H54 (cell line): Measurements from ENCODE around the gene ERLEC1.
"Not testable (repeated sequence)": the region's sequence is repeated elsewhere in the genome, so short reads cannot be mapped to it uniquely, and the experiment has no call there.

Experiments used
- DNase-seq: peaks from one replicate; pipeline ENCODE4 v3.0.0; 2011; ENCODE audit warnings: low spot score, mixed read lengths; ENCODE audit not compliant: insufficient read length
- FAIRE-seq: peaks from 3 replicates; lab custom pipeline; 2011; peaks lifted over from hg19 to GRCh38; lab: Jason Lieb, UNC
- POLR2A ChIP-seq: IDR thresholded peaks from 2 replicates; pipeline ENCODE4 v1.6.1; 2011; ENCODE audit warnings: low read depth, mild to moderate bottlenecking, low read length

Gene ERLEC1

DNA sequence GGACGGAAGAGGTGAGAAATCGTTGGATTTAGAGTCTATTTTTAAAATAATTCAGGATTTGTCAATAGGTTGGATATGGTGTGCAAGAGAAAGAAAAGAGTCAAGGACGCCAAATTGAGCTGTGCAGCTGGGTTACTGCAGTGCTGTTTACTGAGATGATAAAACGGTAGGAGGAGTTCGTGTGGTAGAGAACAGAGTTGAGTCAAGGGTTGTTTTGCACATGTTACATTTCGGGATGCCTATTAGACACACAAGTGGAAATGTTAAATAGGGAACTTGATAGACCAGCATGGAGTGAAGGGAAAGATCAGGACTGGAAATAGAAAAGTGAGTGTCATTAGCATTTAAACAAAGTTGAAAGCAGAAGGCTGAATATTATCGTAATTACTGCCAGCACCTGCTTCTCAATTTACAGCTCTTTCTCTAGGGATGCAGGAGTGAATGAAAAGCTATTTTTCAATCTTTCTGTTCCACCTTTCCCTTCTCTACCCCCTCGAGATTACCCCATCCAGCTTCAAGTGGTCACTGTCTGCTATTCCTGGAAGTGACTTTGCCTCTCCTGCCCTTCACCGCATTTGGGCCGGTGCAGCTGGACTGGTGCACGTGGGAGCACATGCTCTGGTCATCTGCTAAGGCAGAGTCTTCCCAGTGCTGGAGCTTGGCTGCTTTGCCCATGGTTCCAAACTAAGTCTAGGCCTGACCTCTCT lies 42.6 kb downstream of the ERLEC1 start:
- TF ChIP-seq POLR2A: no peak
- no peak for DNase-seq
- no peak for FAIRE-seq

DNA sequence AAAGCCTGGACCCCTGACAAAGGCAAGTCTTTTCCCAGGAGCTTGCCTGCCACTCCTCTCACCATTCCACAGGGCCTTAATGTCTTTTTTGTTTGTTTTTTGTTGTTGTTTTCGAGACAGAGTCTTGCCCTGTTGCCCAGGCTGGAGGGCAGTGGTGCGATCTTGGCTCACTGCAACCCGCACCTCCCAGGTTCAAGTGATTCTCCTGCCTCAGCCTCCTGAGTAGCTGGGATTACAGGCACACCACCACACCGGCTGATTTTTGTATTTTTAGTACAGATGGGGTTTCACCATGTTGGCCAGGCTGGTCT lies 43.1 kb downstream of the ERLEC1 start:
- not testable (repeated sequence) for FAIRE-seq, DNase-seq

DNA sequence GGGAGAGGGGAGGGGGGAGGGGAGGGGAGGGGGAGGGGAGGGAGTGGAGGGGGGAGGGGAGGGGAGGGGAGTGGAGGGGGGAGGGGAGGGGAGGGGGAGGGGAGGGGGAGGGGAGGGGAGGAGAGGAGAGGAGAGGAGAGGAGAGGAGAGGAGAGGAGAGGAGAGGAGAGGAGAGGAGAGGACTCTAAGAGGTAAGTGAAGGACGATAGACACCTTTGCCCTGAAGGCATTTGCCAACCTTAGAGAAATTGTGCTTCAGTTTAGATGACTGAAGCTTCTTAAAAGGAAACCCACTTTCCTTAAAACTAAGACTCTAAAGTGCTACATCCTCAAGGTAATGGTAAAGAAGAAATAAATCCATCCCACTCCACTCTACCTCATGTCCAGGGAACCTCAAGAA lies 53.7 kb downstream of the ERLEC1 start:
- no peak for TF ChIP-seq POLR2A
- no peak for FAIRE-seq
- DNase-seq: no peak

DNA sequence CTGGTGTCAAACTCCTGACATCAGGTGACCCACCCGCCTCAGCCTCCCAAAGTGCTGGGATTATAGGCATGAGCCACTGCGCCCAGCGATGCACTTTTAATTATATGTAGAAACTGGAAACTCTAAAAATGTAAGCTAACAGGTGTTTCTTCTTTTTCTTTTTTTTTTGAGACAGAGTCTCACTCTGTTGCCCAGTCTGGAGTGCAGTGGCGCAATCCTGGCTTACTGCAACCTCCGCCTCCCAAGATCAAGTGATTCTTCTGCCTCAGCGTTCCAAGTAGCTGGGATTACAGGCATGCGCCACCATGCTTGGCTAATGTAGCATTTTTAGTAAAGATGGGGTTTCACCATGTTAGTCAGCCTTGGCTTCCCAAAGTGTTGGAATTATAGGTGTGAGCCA lies 54.8 kb downstream of the ERLEC1 start:
- DNase-seq, FAIRE-seq: not testable (repeated sequence)

DNA sequence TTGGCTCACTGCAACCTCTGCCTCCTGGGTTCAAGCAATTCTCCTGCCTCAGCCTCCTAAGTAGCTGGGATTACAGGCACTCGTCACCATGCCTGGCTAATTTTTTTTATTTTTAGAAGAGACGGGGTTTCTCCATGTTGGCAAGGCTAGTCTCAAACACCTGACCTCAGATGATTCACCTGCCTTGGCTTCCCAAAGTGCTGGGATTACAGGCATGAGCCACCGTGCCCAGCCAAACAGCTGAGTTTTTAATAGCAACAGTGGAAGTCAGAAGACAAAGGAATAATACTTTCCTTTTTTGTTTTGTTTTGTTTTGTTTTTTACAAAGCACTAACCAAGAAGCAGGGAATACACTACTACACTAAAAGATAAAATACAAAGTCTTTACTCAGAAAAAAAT lies 56.0 kb downstream of the ERLEC1 start:
- FAIRE-seq (no peak), DNase-seq (no peak)
- no peak for TF ChIP-seq POLR2A

DNA sequence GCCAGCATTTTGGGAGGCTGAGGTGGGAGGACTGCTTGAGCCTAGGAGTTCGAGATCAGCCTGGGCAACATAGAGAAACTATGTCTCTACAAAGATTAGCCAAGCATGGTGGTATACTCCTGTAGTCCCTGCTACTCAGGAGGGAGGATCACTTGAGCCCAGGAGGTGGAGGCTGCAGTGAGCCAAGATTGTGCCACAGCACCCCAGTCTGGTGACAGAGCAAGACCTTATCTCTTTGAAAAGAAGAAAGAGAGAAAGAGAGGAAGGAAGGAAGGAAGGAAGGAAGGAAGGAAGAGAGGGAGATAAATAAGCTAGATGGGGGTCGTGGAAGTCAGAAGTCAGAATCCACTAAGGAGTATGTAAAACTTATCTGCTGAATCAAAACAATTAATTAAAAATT lies 56.8 kb downstream of the ERLEC1 start:
- no peak for DNase-seq
- FAIRE-seq: no peak
- no peak for TF ChIP-seq POLR2A

DNA sequence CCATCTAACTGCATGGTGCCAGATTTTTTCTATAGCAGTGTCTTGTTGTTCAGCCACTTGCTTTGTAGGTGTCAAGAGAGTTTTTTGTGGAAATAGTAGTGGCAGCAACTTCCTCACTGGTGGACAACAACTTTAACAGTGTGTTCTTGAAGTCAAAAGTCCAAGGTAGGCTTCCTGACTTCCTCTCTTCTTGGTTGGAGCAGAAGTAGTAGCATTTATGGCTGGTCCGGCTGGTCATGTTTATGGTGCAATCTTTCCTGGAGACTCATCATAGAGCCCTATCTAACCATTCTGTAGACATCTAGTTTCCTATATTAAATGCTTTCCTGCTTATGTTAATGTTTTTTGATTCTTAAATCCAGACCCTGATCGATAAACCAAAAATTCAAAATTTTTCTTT lies 61.2 kb downstream of the ERLEC1 start:
- no peak for FAIRE-seq
- TF ChIP-seq POLR2A: no peak
- DNase-seq: no peak

DNA sequence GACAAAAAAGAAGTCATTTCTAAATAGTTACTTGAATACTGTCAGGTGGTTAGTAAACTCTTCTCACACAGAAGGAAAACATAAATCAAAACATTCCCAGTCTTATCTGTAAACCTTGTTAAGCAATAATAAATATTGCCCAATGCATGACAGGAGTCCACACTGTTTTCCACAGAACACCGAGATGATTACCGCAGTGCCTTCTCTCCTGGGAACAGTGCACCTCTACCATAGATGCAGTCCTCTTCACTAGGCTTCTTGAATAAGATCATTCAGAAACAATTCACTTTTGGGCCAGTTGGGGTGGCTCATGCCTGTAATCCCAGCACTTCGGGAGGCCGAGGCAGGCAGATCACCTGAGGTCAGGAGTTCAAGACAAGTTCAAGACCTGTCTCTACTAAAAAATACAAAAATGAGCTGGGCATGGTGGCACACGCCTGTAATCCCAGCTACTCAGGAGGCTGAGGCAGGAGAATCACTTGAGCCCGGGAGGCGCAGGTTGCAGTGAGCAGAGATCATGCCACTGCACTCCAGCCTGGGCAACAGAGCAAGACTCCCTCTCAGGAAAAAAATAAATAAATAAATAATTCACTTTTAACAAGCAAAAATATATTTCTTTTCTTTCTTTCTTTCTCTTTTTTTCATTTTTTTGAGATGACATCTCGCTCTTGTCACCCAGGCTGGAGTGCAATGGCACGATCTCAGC lies 64.4 kb downstream of the ERLEC1 start:
- DNase-seq, FAIRE-seq: not testable (repeated sequence)

DNA sequence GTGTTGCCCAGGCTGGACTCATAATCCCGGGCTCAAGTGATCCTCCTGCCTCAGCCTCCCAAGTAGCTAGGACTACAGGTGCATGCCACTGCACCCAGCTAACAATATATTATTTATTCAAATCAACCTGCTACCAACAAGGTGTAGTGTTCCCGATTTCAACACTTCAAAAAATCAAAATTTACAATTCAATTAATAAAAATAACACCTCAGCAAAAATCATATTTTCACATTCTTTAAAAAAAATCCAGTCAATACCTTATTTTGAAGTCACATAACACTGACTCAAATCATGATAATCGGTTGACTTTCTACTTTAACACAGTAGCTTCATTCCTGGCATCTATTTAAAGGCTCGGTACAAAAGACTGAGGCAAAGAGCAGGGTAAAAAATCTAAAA lies 65.7 kb downstream of the ERLEC1 start:
- TF ChIP-seq POLR2A: no peak
- DNase-seq (no peak), FAIRE-seq (no peak)

DNA sequence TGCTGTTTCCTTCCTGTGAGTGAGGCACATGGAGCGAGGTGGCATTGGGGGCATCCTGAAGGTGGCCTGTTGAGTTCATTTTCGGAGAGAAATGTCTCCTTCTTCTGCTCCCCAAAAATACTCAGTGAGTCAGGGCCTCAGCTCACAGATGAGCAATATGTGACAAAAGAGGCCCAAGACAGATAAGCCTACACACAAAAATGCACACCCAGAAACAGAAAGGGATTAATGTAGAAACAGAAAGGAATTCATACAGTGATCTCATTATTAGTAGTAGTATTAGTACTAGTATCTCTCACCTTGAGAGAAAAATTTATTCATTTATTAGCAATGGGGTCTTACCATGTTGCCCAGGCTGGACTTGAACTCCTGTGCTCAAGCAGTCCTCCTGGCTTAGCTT lies 67.8 kb downstream of the ERLEC1 start:
- no peak for TF ChIP-seq POLR2A
- FAIRE-seq: no peak
- DNase-seq: no peak

DNA sequence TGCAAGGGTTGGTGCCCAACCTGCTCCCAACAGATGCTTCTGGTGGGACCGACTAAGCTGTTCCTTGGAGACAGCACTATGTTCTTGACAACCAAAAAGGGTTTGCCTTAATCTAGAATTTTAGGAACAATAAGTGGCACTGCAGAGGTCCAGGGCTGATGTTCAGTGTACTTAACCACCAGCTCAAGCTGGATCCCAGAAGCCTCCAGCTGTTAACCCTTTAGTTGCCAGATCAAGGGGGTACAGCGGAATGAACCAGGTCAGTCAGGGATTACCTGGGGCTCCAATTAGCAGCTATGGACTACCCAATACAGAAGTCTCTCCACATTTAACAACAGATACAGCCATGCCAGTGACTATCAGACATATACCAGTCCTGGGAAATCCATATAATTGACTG lies 69.4 kb downstream of the ERLEC1 start:
- FAIRE-seq (no peak), DNase-seq (no peak)
- no peak for TF ChIP-seq POLR2A

DNA sequence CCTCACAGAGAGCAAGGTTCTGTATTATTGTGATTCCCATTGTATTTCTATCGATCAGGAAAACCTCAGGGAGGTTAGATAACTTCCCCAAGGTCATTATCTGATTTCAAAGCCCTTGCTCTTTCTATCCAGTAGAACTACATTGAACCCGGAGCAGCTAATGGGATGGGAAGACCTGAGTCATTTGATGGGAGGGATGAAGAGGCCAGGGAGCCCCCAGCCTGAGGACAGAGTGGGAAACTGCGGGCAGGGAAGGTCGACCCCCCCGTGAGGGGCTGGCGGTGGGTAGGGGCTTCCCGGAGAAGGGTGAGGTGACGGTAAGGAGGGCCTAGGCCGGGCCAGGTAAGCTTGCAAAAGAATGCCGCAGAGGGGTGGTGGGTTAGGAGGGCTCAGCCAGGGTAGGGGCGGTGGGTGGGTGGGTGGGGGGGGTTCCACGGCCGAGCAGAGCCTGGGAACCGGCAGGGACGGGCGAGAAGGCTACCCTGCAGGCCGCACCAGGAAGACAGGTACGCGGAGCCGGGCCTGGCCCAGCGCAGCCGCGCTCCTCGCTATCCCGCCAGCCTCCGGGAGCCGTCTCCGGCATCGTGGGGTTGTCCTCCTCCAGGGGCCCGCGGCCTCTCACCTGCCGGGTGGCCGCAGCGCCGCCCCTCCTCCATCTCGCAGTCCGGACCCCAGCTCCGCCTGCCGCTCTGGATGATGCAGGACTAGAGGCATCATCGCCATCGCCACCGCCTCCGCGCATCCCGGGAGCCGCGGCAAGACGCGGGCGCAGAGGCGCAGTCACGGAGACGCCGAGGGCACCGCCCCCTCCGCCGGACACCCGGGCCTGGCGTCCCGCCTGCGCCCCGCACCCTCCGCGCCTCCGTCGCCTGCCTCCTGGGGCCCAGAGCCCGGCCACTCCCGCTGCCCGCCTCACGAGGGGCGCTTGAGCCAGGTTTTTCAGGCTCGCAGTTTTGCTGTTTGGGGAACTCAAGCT lies 72.7 kb downstream of the ERLEC1 start, which contains the start of gene GPR75:
TSS of gene GPR75 (minus strand) at position 762 of the 976 bp plus-strand sequence. CDS start 5,211 bp downstream, outside the sequence.
- no peak for TF ChIP-seq POLR2A
- DNase-seq (no peak), FAIRE-seq (no peak)

DNA sequence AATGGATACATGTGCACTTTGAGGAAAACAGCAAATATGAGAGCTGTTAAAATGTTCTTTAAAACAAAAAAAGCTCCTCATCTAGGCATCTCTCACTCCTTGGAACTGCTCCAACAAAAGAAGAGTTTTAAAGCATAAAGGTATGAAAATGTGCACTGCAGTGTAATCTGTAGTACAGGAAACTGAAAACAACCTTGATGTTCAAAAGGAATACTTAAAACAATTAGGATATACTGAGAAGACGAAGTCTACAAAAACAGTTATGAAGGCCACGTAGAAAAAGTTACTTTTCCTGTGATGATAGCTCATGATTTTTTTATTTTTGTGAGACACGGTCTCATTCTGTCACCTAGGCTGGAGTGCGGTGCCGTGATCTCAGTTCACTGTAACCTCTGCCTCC lies 75.0 kb downstream of the ERLEC1 start:
- no peak for DNase-seq

More for the DNA sequence above, 75.0 kb downstream of the ERLEC1 start:
- FAIRE-seq: no peak
- TF ChIP-seq POLR2A: no peak
